DOHH2 (cell line): Measurements from ENCODE around the gene PITPNC1.

Experiments
- H3F3A ChIP-seq: fragments of 200-600 bp; sonication (generic), shearing (Covaris generic); 2 replicates; pipeline ENCODE4 v1.6.0; 2016; ENCODE audit warnings: antibody characterized with exemption, mild to moderate bottlenecking; ENCODE audit not compliant: control insufficient read depth, insufficient read depth
- H3K27ac ChIP-seq: fragments of 200-600 bp; sonication (generic); 2 replicates; pipeline ENCODE4 v1.5.1; 2014; ENCODE audit warnings: low read depth, mild to moderate bottlenecking, low read length, moderate library complexity
- H3K27me3 ChIP-seq: fragments of 200-600 bp; sonication (generic); 2 replicates; pipeline ENCODE4 v1.6.1; 2014; ENCODE audit warnings: mild to moderate bottlenecking, low read length, mixed read lengths; ENCODE audit not compliant: control insufficient read depth
- H3K36me3 ChIP-seq: fragments of 200-600 bp; sonication (generic); 2 replicates; pipeline ENCODE4 v1.6.1; 2014; ENCODE audit warnings: mild to moderate bottlenecking, low read length, moderate library complexity, mixed read lengths; ENCODE audit not compliant: control insufficient read depth
- H3K4me1 ChIP-seq: fragments of 200-600 bp; sonication (generic); 2 replicates; pipeline ENCODE4 v1.6.1; 2014; ENCODE audit warnings: mild to moderate bottlenecking, low read length, mixed read lengths; ENCODE audit not compliant: control insufficient read depth
- H3K4me2 ChIP-seq: fragments of 200-600 bp; sonication (generic); 2 replicates; pipeline ENCODE4 v1.6.0; 2014; ENCODE audit warnings: mild to moderate bottlenecking, low read length, moderate library complexity
- H3K4me3 ChIP-seq: fragments of 200-600 bp; sonication (generic); 2 replicates; pipeline ENCODE4 v1.5.1; 2014; ENCODE audit warnings: mild to moderate bottlenecking, low read length, mixed read lengths
- H3K79me2 ChIP-seq: fragments of 200-600 bp; sonication (generic); 2 replicates; pipeline ENCODE4 v1.6.1; 2014; ENCODE audit warnings: mild to moderate bottlenecking, low read length, mixed read lengths; ENCODE audit not compliant: control insufficient read depth
- H3K9me2 ChIP-seq: fragments of 200-600 bp; sonication (generic); replicated peaks from 2 replicates; pipeline ENCODE4 v1.6.1; 2014; ENCODE audit warnings: mild to moderate bottlenecking, low read length, mixed read lengths; ENCODE audit not compliant: control insufficient read depth
- H3K9me3 ChIP-seq: fragments of 200-600 bp; sonication (generic); 2 replicates; pipeline ENCODE4 v1.6.1; 2014; ENCODE audit warnings: antibody characterized with exemption, low read length, mixed read lengths; ENCODE audit not compliant: control insufficient read depth, insufficient read depth
- H4K20me1 ChIP-seq: fragments of 200-600 bp; sonication (generic); 2 replicates; pipeline ENCODE4 v1.6.0; 2014; ENCODE audit warnings: low read depth, mild to moderate bottlenecking, antibody characterized with exemption, low read length, moderate library complexity; ENCODE audit not compliant: control insufficient read depth, insufficient read depth
- EZH2phosphoT487 ChIP-seq: fragments of 200-600 bp; sonication (generic); IDR thresholded peaks from 2 replicates; pipeline ENCODE4 v1.6.1; 2017; ENCODE audit warnings: borderline replicate concordance, mild to moderate bottlenecking, antibody characterized with exemption, low read length, moderate library complexity, mixed read lengths
- TF ChIP-seq, protein P1 (sequence below): fragments of 200-600 bp; sonication (generic); IDR thresholded peaks from one replicate; pipeline ENCODE4 v1.5.1; 2014; ENCODE audit warnings: antibody characterized with exemption, mild to moderate bottlenecking, low read depth, low read length; ENCODE audit not compliant: poor library complexity, severe bottlenecking

PITPNC1 gene

DNA sequence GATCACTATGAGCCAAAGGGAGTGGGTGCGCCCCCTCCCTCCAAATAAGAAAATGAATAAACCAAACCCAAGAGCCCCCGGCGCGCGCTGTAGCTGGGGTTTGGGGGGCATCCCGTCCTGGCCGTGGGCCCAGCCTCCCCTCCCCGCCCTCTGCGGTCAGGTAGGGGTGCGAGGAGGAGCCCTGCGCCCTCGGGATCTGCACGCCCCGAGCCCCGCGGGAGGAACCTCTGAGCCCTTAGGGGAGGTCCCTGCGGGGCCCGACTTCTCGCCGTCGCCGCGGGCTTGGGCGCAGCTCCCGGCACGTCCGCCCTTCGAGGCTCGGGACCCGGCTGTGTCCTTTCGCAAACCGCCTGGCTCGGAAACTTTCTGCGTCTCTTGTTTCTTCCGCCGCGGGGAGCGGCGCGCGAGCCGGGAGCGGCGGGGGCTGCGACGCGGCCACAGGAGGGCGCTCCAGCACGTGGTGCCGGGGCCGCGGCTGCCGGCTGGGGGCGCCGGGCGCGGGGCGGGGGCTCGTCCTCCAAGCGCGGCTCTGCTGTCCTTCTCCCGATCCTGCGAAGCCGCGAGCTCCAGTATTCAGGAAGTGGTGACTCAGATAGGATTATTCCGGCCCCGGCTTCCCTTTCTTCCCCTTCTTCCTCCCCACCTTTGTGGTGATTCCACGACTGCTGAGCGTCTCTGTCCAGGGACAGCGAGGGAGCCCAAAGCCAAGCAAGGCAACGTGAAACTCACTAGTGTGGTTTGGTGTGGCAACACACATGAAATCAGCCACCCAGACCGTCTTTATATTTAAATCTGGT, 1.6 kb downstream of the PITPNC1 start:
- Histone ChIP-seq H3K9me3 (no peaks in the 10 kb centered on the region), H3K4me1 (peaks cover 35% of the 10 kb centered on the region), H4K20me1 (no peaks in the 10 kb centered on the region), H3K79me2 (peaks cover 12% of the 10 kb centered on the region), H3F3A (peaks cover 14% of the 10 kb centered on the region), H3K4me2 (peak overlapping the region; percentile 91), H3K27ac (peak overlapping the region; percentile 60), H3K9me2 (no peaks in the 10 kb centered on the region), H3K4me3 (peak overlapping the region; percentile 85), H3K27me3 (peaks cover 16% of the 10 kb centered on the region), H3K36me3 (peaks cover 4% of the 10 kb centered on the region; the same call in 1 of the 2 replicates)
- TF ChIP-seq EZH2phosphoT487, result no peak
- TF ChIP-seq, protein P1, sequence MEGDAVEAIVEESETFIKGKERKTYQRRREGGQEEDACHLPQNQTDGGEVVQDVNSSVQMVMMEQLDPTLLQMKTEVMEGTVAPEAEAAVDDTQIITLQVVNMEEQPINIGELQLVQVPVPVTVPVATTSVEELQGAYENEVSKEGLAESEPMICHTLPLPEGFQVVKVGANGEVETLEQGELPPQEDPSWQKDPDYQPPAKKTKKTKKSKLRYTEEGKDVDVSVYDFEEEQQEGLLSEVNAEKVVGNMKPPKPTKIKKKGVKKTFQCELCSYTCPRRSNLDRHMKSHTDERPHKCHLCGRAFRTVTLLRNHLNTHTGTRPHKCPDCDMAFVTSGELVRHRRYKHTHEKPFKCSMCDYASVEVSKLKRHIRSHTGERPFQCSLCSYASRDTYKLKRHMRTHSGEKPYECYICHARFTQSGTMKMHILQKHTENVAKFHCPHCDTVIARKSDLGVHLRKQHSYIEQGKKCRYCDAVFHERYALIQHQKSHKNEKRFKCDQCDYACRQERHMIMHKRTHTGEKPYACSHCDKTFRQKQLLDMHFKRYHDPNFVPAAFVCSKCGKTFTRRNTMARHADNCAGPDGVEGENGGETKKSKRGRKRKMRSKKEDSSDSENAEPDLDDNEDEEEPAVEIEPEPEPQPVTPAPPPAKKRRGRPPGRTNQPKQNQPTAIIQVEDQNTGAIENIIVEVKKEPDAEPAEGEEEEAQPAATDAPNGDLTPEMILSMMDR, result peak; percentile 53

DNA sequence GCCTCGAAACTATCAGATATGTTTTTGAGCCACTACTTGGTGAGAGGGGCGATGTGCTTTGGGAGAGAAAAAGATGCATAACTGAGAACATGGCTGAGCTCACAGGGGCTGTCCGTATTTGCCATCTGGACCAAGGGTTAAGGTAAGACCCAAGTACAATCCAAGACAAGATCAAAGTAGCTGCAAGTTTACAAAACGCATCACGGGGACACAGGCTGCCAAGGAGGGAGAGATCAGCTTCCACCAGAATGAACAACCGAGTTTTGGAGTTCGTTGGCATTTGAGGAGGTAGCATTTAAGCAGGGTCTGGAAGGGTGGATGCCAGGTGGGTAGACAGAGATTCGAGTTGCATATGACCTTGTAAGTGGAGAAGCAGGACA, 2.2 kb downstream of the PITPNC1 start:
- H3F3A ChIP-seq, result peaks cover 13% of the 10 kb centered on the region
- H3K79me2 ChIP-seq, result peaks cover 15% of the 10 kb centered on the region
- no peak overlapping the region for H3K27ac ChIP-seq

DNA sequence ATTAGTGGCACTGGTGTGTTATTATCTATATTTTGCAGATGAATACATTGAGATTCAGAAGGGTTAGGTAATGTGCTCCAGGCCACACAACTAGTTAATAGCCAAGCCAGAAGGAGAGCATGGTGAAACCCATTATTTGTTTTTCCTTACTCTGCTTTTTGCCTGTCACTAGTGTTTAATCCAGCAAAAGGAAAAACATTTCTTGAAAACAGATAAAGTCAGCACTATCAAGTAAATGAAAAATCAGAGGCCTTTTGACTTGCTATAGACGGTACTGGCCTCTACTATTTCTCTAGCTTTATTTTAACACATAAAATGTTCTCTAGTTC, 4.8 kb downstream of the PITPNC1 start:
- no peak overlapping the region for H3K4me2 ChIP-seq
- H3K9me2 ChIP-seq, result no peaks in the 10 kb centered on the region
- H3K79me2 ChIP-seq, result peaks cover 23% of the 10 kb centered on the region
- H3F3A ChIP-seq, result peaks cover 3% of the 10 kb centered on the region
- peaks cover 18% of the 10 kb centered on the region for H3K4me1 ChIP-seq
- H3K27ac ChIP-seq, result no peak overlapping the region
- no peak overlapping the region for H3K4me3 ChIP-seq
- no peaks in the 10 kb centered on the region for H4K20me1 ChIP-seq
- peaks cover 6% of the 10 kb centered on the region for H3K27me3 ChIP-seq
- TF ChIP-seq, protein P1, result no peak
- TF ChIP-seq EZH2phosphoT487, result no peak
- peaks cover 4% of the 10 kb centered on the region; the same call in 1 of the 2 replicates for H3K36me3 ChIP-seq
- H3K9me3 ChIP-seq, result no peaks in the 10 kb centered on the region

More for the DNA sequence above, 2.2 kb downstream of the PITPNC1 start:
- peak overlapping the region; percentile 91 for H3K4me2 ChIP-seq
- peak overlapping the region; percentile 85 for H3K4me3 ChIP-seq
- no peaks in the 10 kb centered on the region for H3K9me3 ChIP-seq
- no peaks in the 10 kb centered on the region for H3K9me2 ChIP-seq
- no peaks in the 10 kb centered on the region for H4K20me1 ChIP-seq
- TF ChIP-seq, protein P1, result no peak
- no peak for TF ChIP-seq EZH2phosphoT487
- H3K27me3 ChIP-seq, result peaks cover 16% of the 10 kb centered on the region
- H3K36me3 ChIP-seq, result peaks cover 4% of the 10 kb centered on the region; the same call in 1 of the 2 replicates
- H3K4me1 ChIP-seq, result peaks cover 35% of the 10 kb centered on the region
